Thyroid gland (tissue), 4 donors: ENCODE data around the gene PTGER3.

Experiments
- CTCF ChIP-seq, 6 experiments: fragments of 200-600 bp in 3 of 6; fragments of 450-650 bp in 3 of 6; sonication (generic) in 3 of 6; IDR thresholded peaks; one replicate each; pipeline ENCODE4 v1.5.1; 2016 to 2019; ENCODE audit warnings: antibody characterized with exemption in 6 of 6, mild to moderate bottlenecking in 2 of 6, inconsistent platforms in 1 of 6, moderate library complexity in 1 of 6
- POLR2A ChIP-seq, 2 donors: fragments of 450-650 bp; IDR thresholded peaks; one replicate each; pipeline ENCODE4 v1.6.1; 2017; ENCODE audit warnings: antibody characterized with exemption in 2 of 2, mild to moderate bottlenecking in 2 of 2, moderate library complexity in 1 of 2

GRCh38 chr1:71093938-71094337 lies 46.3 kb upstream of the PTGER3 start:
- TF ChIP-seq POLR2A (IDR thresholded peaks at IDR 0.05), result no peak
- TF ChIP-seq CTCF (IDR thresholded peaks at IDR 0.05), result peak in 2 of 6 experiments; percentile 19 to 22
